Measurements from ENCODE around the gene TMEM220. TPM values are rescaled to one million over a fixed set of nuclear protein-coding genes. Genes with fewer than 3 reads are reported as not detected.

TMEM220 gene
- total and polyA plus RNA-seq, 2 experiments from 2014 or later, result 0.54 to 9.5 TPM

DNA sequence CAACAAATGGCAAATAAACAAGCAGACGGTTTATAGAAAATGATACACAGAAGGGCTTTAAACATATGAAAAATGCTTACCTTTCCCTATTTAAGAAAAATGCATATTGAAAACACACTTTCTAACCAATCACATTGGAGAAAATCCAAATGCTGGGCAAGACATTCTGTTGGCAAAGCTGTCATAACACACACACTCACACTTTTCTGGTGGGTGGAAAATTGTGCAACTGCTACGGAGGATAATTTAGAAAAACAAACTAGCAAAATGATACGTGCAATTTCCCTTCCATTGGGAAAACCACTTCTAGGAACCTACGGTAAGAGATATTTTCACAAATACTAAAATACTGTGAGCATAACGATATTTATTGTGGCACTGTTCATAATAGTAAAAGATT is 62.9 kb downstream of the TMEM220 start:
- in situ Hi-C loops (cut with MboI), result no loop called here
- Histone ChIP-seq H3K36me3 (ENCODE audit: low read depth) (no peaks in the 10 kb centered on the region), H2AFZ (no peak overlapping the region), H3K9ac (no peak overlapping the region), H3K9me3 (ENCODE audit: low read depth) (no peaks in the 10 kb centered on the region), H3F3A (ENCODE audit: insufficient read depth) (peaks cover 10% of the 10 kb centered on the region), H4K20me1 (ENCODE audit: insufficient read depth) (no peaks in the 10 kb centered on the region), H3K4me1 (ENCODE audit: insufficient read depth) (peaks cover 11% of the 10 kb centered on the region), H3K27me3 (replicated peaks; ENCODE audit: insufficient read depth) (no peaks in the 10 kb centered on the region), H3K79me2 (ENCODE audit: insufficient read depth) (no peaks in the 10 kb centered on the region), H3K4me3 (no peak overlapping the region), H3K4me2 (ENCODE audit: unreplicated experiment) (no peak overlapping the region), H3K9me2 (ENCODE audit: insufficient read depth) (no peaks in the 10 kb centered on the region), H3K27ac (no peak overlapping the region)
- DNase-seq, result no peak
- WGBS, 2 experiments (ENCODE audit: low coverage in 1 of 2, low lambda C conversion rate in 2 of 2, missing lambda C conversion rate in 2 of 2), result 91 to 94% methylated on average over 5 of the region's 5 CpGs
- TF ChIP-seq EZH2phosphoT487 (IDR thresholded peaks at IDR 0.05; ENCODE audit: insufficient read depth, low read depth) (no peak), EZH2 (IDR thresholded peaks at IDR 0.05; ENCODE audit: insufficient read depth, poor library complexity, severe bottlenecking) (no peak)

DNA sequence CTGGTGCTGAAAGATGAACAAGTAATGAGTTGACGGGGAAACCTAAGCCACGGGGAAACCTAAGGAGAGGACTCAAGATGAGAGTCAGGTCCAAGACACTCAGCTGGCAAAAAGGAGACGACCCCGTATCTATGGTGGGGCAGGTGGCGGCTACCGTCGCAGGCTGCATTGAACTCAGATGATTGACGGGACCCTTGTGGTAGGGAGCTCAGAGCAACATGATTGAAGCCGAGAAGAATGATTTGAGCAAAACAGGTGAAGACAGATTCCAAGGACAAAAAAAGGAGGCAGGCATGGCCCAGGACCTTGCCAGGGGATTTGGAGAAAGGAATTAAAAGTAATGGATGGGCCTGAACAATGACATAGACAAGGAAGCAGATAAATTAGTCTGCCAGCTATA is 65.3 kb downstream of the TMEM220 start:
- H3K79me2 ChIP-seq (ENCODE audit: insufficient read depth), result no peaks in the 10 kb centered on the region
- in situ Hi-C loops (cut with MboI), result no loop called here
- H3K4me2 ChIP-seq (ENCODE audit: unreplicated experiment), result no peak overlapping the region
- no peak for TF ChIP-seq EZH2phosphoT487 (IDR thresholded peaks at IDR 0.05; ENCODE audit: insufficient read depth, low read depth)
- no peak for TF ChIP-seq EZH2 (IDR thresholded peaks at IDR 0.05; ENCODE audit: insufficient read depth, poor library complexity, severe bottlenecking)
- H3K27me3 ChIP-seq (replicated peaks; ENCODE audit: insufficient read depth), result no peaks in the 10 kb centered on the region
- H3K36me3 ChIP-seq (ENCODE audit: low read depth), result no peaks in the 10 kb centered on the region
- H3K4me1 ChIP-seq (ENCODE audit: insufficient read depth), result peaks cover 11% of the 10 kb centered on the region
- H3K4me3 ChIP-seq, result no peak overlapping the region
- H3K27ac ChIP-seq, result no peak overlapping the region
- no peaks in the 10 kb centered on the region for H4K20me1 ChIP-seq (ENCODE audit: insufficient read depth)
- no peaks in the 10 kb centered on the region for H3K9me2 ChIP-seq (ENCODE audit: insufficient read depth)
- 96 to 98% methylated on average over 9 of the region's 9 CpGs for WGBS, 2 experiments (ENCODE audit: low coverage in 1 of 2, low lambda C conversion rate in 2 of 2, missing lambda C conversion rate in 2 of 2)
- DNase-seq, result no peak
- H3F3A ChIP-seq (ENCODE audit: insufficient read depth), result peaks cover 10% of the 10 kb centered on the region; the same call in 1 of the 2 replicates
- no peaks in the 10 kb centered on the region for H3K9me3 ChIP-seq (ENCODE audit: low read depth)
- no peak overlapping the region for H3K9ac ChIP-seq
- no peak overlapping the region for H2AFZ ChIP-seq

Other genes with a start within 250 kb of the TMEM220 start
- gene MYH1, start 211.5 kb downstream of the TMEM220 start, total RNA-seq (2014; rRNA removed; shearing (Covaris generic)), result under 0.01 and 0.11 TPM in 2 replicates
- 0.04 and 0.10 TPM in 2 replicates for gene MYH1, start 211.5 kb downstream of the TMEM220 start, polyA plus RNA-seq (2016; fragmentation: Nextera tagmentation; extraction: Ambion mirVana)
- 0.65 and 1.5 TPM in 2 replicates for gene MYH2, start 180.4 kb downstream of the TMEM220 start, total RNA-seq (2014; rRNA removed; shearing (Covaris generic))
- 0.32 and 0.59 TPM in 2 replicates for gene MYH2, start 180.4 kb downstream of the TMEM220 start, polyA plus RNA-seq (2016; fragmentation: Nextera tagmentation; extraction: Ambion mirVana)
- 1.1 and 3.1 TPM in 2 replicates for gene MYH3, start 72.7 kb downstream of the TMEM220 start, total RNA-seq (2014; rRNA removed; shearing (Covaris generic))
- gene MYH3, start 72.7 kb downstream of the TMEM220 start, polyA plus RNA-seq (2016; fragmentation: Nextera tagmentation; extraction: Ambion mirVana), result 0.26 TPM in 1 of 2 replicates, not detected in the other
- gene SCO1, start 32.5 kb downstream of the TMEM220 start, total RNA-seq (2014; rRNA removed; shearing (Covaris generic)), result 25.6 and 51.1 TPM in 2 replicates
- 40.4 and 40.5 TPM in 2 replicates for gene SCO1, start 32.5 kb downstream of the TMEM220 start, polyA plus RNA-seq (2016; fragmentation: Nextera tagmentation; extraction: Ambion mirVana)
- gene ADPRM, start 32.4 kb downstream of the TMEM220 start, total RNA-seq (2014; rRNA removed; shearing (Covaris generic)), result 8.6 and 16.1 TPM in 2 replicates
- gene ADPRM, start 32.4 kb downstream of the TMEM220 start, polyA plus RNA-seq (2016; fragmentation: Nextera tagmentation; extraction: Ambion mirVana), result 14.3 and 15.4 TPM in 2 replicates
- not detected in 2 replicates for gene TMEM238L, start 74.1 kb upstream of the TMEM220 start, total RNA-seq (2014; rRNA removed; shearing (Covaris generic))
- gene TMEM238L, start 74.1 kb upstream of the TMEM220 start, polyA plus RNA-seq (2016; fragmentation: Nextera tagmentation; extraction: Ambion mirVana), result not detected in 2 replicates
- not detected in 2 replicates for gene PIRT, start 108.1 kb upstream of the TMEM220 start, total RNA-seq (2014; rRNA removed; shearing (Covaris generic))
- not detected in 2 replicates for gene PIRT, start 108.1 kb upstream of the TMEM220 start, polyA plus RNA-seq (2016; fragmentation: Nextera tagmentation; extraction: Ambion mirVana)

Data from GM23248 (cell line).